IPS-NIHi7 (cell line): ENCODE measurements around the gene MCU.
A peak's percentile ranks its signal among the peaks of the same experiment; 100 is the strongest.
"Not testable (repeated sequence)": the region's sequence is repeated elsewhere in the genome, so short reads cannot be mapped to it uniquely, and the experiment has no call there.

Experiments used
- DNase-seq: peaks from one replicate; pipeline ENCODE4 v3.0.0; 2012; ENCODE audit warnings: mixed read lengths; ENCODE audit errors: extremely low spot score

MCU gene, protein sequence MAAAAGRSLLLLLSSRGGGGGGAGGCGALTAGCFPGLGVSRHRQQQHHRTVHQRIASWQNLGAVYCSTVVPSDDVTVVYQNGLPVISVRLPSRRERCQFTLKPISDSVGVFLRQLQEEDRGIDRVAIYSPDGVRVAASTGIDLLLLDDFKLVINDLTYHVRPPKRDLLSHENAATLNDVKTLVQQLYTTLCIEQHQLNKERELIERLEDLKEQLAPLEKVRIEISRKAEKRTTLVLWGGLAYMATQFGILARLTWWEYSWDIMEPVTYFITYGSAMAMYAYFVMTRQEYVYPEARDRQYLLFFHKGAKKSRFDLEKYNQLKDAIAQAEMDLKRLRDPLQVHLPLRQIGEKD

DNA sequence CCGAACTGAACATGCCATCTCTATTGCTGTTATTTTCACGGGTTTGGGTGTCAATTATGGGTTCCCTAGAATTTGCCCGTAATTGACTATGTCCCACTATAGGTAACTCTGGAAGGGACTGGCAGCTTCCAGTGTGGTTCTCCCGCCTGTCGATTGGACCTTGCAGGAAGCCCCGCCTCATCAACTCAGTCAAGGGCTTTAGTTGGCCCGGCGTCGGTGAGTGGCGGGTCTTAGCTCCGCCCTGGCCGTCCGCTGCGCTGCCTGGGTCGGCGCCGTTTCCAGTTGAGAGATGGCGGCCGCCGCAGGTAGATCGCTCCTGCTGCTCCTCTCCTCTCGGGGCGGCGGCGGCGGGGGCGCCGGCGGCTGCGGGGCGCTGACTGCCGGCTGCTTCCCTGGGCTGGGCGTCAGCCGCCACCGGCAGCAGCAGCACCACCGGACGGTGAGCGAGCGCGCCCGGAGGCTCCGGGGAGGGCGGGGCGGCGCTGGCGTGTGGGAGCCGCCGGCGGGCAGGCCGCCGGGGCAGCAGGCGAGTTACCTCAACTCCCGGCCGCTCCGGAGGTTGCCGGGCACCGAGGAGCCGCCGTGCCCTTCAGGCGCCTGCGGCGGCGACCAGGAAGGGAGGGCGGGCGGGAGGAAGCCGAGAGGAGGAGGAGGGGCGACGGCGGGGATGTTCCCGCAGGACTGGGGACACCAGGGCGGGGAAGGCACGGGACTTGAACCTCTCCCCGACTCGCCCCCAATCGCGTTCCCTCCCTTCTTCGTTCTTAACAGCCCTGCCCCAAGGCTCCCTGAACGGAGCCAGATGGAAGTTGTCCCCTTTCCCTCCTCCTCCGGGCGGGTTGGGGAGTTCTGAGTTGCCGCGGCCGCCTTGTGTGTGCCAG, at the start of gene MCU:
TSS of gene MCU (plus strand) at position 281 of the 881 bp plus-strand sequence. CDS start at position 290, 9 bp downstream.
- DNase-seq, result peak; percentile 98

DNA sequence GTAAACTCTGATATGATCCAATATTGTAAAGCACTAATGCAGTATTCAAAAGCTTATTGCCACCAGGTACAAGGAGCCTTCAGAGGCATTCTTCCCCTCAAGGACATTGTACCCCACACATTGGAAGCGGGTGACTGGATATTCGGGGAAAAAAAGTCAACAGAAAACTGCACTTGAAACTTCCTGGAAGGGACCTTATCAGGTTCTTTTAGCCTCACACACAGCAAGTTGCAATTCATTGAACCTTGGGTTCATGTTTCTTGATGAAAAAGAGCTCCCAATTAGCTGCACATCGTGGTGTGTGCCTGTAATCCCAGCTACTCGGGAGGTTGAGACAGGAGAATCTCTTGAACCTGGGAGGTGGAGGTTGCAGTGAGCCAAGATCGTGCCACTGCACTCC, 49.6 kb upstream of the MCU start:
- DNase-seq, result no peak

DNA sequence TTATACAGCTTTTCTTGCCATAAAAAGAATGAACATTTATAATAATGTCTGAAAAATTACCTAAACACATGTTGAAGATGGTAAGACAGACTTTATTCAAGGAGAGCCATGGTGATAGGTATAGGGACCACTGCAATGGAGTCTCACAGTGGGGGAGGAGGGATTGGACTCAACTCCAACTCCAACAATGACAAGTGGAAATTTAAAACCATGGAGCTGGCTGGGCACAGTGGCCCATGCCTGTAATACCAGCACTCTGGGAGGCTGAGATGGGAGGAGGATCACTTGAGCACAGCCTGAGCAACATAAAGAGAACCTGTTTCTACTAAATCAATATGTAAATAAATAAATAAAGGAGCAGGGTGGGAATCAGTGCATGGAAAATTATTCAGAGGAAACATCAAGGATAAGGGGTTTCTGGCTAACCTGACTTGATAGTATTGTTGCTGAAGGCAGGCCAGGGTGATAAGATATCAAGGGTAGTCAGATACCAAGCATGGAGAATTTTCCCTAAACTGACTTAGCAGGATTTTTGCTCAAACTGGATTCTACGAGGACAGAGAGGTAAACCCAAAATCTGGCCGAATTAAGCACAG, 46.6 kb upstream of the MCU start:
- no peak for DNase-seq

DNA sequence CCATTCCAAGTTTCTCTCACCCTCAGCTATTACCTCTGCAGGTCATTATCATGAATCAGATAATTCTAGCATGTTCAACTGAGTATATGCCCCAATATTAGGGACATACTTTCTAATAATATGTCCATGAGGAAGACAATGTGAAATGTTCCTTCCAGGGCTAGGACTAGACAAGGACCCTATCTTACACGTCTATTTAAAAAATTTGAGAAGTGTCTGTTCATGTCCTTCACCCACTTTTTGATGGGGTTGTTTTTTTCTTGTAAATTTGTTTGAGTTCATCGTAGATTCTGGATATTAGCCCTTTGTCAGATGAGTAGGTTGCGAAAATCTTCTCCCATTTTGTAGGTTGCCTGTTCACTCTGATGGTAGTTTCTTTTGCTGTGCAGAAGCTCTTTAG, 45.0 kb upstream of the MCU start:
- not testable (repeated sequence) for DNase-seq

DNA sequence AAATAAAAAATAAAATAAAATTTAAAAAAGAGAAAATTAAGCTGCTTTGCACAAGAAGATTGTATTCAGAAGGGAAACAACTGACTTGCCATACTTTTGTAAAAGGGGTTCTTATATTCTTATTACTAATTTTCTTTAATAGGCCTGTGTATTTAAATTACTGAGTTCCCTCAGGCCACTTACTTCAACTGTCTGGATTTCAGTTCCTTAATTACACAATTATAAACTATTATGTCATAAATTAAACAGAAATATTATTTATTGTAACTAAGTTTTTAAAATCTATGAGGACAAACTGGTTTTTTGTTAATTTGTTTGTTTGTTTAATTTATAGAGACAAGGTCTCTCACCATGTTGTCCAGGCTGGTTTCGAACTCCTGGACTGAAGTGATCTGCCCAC, 43.6 kb upstream of the MCU start:
- DNase-seq, result no peak

DNA sequence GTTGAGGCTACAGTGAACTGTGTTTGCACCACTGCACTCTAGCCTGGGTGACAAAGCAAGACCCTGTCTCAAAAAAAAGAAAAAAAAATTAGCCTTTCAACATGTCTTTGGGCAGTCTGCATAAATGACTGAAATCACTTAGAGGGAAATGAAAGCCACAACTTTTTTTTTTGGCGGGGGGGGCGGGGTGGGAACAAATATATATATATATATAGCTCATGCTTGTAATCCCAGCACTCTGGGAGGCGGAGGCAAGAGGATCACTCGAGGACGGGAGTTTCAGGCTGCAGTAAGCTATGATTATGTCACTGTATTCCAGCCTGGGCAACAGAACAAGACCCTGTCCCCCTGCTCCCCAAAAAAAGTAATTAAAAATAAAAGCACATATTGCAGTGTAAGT, 42.7 kb upstream of the MCU start:
- no peak for DNase-seq

DNA sequence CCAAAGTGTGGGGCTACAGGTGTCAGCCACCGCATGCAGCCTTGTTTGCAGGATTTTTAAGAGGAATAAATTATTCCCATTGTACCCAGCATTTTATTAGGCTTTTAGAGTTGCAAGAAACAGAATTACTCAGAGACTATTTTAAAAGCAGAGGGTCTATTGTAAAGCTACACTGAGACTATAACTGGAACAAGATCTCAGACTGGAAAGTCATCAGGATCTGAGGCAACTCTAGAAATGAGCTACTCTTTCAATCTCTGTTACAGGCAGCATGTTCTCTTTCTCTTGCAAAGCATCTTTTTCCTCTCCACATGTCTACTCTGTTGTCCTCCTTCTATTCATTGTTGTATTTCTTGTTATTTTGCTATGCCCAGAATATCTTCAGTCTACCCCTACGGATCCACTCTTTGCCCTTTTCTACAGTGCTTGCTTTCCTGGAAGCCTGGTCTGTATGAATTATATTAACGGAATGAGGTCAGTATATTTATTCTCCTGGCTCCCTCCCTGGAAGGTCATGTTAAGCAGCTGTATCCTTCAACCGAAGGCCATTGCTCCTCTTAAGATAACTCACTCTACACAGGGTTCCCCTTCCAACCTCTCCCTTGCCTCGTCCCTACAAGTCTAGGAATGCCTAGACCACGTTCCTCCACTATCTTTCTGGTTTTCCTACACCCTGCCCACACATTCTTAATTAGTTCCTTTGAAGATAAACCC, 38.4 kb upstream of the MCU start:
- no peak for DNase-seq

DNA sequence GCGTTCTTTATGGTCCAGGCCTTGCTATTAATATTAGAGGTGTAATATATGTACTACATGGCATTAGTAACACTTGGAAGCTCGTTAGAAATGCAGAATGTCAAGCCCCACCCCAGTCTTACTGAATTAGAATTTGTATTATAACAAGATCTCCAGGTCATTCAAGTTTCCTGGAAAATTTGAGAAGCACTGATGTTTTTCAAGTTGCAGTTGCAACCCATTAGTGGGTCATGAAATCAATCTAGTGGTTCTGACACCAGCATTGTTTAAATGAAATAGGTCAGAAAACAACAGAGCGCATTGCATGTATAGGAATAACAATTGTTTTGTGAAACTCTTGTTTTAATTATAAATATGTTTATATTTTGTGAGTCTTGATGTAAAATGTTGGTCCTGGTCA, 37.2 kb upstream of the MCU start:
- DNase-seq, result no peak

DNA sequence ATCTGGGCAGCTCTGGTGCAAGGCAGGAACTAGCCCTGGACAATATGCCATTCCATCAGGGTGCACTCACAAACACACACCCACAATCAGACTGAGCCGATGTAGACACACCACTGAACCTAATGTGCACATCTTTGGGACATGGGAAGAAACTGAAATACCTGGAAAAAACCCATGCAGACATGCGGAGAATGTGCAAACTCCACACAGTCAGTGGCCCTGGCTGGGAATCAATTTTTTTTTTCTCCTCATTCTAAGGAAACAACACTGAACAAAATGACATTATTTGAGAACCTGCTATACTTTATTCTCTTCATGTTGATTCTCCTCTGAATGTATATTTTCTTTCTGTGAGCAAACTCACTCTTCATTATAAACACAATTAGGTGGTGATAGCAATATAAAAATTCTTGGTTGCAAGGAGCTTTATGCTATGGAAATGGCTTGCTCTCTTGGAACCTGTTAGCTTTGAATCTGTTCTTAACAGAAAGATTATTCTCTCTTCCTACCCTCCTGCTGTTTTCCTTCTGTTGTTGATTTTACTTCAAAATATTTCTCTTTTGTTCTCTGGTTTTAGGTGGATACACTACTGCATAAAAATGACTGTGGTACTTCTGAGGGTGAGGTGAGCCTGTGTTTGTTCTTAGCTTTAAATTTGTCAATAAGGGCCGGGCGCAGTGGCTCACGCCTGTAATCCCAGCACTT, 33.1 kb upstream of the MCU start:
- no peak for DNase-seq

DNA sequence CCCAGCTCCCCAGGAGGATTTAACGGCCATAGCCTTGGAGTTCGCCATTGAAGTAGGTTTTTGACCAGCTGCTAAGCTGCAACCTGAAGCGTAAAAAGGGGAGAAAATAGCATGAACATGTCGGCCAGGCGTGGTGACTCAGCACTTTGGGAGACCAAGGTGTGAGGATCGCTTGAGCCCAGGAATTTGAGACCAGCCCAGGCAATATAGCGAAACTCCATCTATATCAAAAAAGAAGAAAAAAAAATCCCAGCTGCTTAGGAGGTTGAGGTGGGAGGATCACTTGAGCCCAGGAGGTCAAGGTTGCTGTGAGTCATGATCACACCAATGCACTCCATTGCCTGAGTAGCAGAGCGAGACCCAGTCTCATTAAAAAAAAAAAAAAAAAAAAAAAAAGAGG, 32.2 kb upstream of the MCU start:
- no peak for DNase-seq

DNA sequence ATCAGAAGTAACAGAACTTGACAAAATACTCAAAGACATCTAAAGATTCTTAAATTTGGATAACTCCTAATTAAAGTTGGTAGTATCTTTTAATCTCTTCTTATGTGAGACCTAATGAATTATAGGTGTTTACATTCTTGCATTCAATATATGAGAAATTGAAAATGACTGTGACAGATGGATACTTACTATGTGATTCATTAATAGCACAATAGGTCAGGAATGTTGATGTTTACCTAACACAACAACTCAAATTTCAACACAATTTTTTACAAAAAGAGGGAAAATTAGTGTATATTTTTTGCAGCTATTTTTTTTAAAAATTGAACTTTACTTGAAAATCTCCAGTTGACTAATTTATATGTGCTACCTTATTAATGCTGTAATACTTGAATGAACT, 31.7 kb upstream of the MCU start:
- no peak for DNase-seq

DNA sequence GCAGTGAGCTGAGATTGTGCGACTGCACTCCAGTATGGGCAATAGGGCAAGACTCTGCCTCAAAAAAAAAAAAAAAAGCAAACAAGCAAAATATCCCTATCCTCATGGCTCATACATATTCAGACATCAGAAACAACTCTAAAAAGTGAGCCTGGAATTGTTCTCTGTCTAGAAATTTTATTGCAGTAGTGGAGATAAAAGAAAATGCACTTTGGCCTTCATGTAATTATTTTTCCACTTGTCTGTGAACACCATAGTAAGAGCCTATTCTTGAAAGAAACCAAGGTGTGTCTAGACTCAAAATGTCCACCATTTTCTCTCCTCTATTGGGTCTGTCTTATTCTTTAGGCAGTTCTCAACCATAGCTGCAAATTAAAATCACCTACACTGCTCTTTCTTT, 30.5 kb upstream of the MCU start:
- DNase-seq, result no peak

DNA sequence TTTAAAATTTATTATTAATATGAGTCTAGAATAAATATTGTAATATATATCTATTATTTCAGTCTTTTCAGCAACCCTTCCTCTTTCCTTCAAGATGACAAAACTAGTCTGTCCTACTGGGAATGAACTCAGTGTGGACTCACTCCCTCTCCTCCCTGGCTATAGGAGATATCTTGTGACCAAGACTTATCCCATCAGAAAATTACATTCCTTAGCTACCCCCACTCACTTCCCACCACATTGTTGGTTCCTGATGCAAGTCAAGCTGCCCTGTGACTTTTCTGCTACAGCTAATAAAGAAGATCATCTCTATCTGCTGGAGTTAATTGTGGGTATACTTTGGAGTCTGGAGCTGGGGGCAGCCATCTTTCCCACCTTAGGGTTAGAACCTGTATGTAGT, 28.0 kb upstream of the MCU start:
- DNase-seq, result no peak

DNA sequence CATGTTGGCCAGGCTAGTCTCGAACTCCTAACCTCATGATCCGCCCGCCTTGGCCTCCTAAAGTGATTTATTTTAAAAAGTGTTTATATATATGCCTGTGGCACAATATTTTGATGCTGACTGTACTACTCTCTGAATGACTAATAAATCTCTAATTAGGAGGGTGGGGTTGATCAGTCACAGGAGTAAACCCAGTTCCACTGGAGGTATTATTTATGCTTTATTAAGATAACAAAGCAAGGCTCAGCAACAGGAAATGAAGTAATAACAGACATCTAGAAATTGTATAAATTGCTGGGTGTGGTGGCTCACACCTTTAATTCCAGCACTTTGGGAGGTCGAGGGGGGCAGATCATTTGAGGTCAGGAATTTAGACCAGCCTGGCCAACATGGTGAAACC, 26.0 kb upstream of the MCU start:
- DNase-seq, result no peak

DNA sequence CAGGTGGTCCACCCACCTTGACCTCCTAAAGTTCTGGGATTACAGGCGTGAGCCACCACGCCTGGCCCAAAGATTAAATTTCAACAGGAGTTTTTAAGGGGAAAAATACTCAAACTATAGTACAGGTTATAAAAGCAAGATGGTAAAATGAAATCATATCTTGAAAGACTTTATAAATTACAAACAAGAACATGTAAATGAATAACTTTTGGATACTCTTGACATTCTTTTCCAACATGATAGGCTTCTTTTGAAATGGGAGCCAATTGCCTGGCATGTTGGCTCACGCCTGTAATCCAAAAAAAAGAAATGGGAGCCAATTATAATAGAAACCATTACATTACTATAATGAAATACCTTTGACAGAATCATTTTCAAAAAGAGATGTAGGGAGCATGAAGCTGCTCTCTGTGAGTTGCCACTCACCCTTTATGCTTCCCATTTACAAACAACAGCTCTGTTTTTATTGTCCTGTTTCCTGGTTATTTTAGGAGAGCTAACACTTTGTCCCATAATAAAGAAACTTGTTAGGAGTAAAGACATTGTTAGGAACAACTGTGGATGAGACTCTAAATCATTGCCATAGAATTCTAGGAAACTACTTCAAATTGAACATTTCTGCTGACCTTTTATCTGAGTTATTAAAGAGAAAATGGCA, 24.6 kb upstream of the MCU start:
- DNase-seq, result no peak

DNA sequence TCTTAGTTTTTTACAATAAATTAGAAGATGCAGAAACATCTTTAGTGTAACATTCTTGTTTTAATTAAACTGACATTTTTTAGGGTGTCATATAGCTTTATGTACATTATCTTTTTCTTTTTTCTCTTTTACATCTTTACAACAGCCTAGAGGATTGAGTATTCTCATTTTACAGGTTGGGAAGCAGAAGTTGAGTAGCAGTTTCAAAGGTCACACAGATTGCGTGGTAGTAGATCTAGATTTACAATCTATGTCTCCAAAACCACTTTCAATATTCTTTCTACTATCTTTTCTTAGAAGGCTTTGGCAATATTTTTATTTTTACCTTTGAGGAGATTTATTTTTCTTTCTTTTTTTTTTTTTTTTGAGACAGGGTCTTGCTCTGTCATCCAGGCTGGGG, 18.7 kb upstream of the MCU start:
- no peak for DNase-seq

DNA sequence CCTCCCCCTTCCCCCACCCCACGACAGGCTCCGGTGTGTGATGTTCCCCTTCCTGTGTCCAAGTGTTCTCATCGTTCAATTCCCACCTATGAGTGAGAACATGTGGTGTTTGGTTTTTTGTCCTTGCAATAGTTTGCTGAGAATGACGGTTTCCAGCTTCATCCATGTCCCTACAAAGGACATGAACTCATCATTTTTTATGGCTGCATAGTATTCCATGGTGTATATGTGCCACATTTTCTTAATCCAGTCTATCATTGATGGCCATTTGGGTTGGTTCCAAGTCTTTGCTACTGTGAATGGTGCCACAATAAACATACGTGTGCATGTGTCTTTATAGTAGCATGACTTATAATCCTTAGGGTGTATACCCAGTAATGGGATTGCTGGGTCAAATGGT, 17.8 kb upstream of the MCU start:
- not testable (repeated sequence) for DNase-seq

DNA sequence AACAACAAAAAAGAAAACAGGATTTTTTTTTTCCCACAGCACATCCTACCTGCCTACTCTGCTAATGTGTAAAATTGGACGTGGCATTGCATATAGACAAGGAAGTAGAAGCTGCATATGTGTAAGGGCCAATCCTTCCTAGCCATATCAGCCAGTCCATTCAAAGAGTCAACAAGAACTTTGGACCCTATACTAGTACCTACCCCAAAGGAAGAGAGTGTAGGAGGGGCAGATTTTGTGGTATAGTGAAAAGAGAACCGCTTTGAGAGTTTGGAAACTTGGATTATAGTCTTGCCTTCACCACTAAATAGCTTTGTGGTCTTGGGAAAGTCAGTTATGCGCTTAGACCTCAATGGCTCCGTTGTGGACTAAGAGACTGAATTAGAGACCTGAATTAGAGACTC, 12.1 kb upstream of the MCU start:
- no peak for DNase-seq

DNA sequence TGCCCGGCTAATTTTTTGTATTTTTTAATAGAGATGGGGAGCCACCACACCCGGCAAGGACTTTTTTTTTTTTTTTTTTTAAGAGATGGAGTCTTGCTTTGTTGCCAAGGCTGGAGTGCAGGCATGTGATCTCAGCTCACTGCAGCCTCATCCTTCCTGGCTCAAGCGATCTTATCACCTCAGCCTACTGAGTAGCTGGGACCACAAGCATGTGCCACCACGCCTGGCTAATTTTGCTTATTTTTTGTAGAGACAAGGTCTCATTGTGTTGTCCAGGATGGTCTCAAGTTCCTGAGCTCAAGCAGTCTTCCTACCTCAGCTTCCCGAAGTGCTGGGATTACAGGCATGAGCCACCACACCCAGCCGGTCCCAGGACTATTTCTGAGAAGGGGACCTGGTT, 9.3 kb upstream of the MCU start:
- DNase-seq, result no peak

DNA sequence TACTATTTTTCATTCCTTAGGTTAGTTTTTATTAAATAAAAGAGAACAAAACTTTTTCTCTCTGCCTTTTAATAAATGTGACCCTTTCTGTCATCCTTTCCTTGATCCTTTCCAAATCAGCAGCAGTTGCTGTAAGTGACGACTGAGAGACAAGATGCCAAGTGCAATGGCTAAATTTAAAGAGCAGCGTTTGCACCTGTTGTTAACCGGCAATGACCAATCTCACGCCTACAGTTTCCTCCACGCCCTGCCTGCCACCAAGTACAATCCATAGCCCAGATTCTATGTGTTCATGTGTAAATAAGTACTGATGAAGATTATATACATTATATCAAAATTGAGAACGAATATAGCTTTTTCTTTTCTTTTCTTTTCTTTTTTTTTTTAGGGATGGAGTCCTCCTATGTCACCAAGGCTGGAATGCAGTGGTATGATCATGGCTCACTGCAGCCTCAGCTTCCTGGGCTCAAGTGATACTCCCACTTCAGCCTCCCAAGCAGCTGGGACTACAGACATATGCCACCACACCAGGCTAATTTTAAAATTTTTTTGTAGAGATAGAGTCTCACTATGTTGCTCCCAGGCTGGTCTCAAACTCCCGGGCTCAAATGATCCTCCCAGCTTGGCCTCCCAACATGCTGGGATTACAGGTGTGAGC, 6.5 kb upstream of the MCU start:
- DNase-seq, result no peak
